ENCODE measurements around the gene ALB. TPM values are rescaled to one million over a fixed set of nuclear protein-coding genes. Genes with fewer than 3 reads are reported as not detected.
"Not testable (repeated sequence)": the region's sequence is repeated elsewhere in the genome, so short reads cannot be mapped to it uniquely, and the experiment has no call there.

The ALB gene
- not detected for polyA plus RNA-seq (2012; ENCODE audit: insufficient read depth, insufficient read length, low read depth)

DNA sequence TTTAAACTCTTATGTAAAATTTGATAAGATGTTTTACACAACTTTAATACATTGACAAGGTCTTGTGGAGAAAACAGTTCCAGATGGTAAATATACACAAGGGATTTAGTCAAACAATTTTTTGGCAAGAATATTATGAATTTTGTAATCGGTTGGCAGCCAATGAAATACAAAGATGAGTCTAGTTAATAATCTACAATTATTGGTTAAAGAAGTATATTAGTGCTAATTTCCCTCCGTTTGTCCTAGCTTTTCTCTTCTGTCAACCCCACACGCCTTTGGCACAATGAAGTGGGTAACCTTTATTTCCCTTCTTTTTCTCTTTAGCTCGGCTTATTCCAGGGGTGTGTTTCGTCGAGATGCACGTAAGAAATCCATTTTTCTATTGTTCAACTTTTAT lies at the start of gene ALB:
Gene ALB, plus strand, starts transcription at position 246 of the 400 bp plus-strand sequence. Its CDS starts 41 bp downstream, at position 287.
- Histone ChIP-seq H3K9me3 (no peaks in the 10 kb centered on the region), H3K27me3 (no peaks in the 10 kb centered on the region; the same call in 1 of the 2 replicates), H3K4me1 (no peaks in the 10 kb centered on the region), H3K4me3 (ENCODE audit: low read depth, low read length) (no peak within 1 kb of the TSS), H3K36me3 (no peaks in the 10 kb centered on the region)
- DNase-seq, result no peak
- TF ChIP-seq CTCF (IDR thresholded peaks at IDR 0.05; ENCODE audit: low read depth, low read length), result no peak

- H3K36me3 ChIP-seq; DNase-seq; H3K9me3 ChIP-seq; H3K4me3 ChIP-seq (ENCODE audit: low read depth, low read length); H3K4me1 ChIP-seq; H3K27me3 ChIP-seq: not testable (repeated sequence)
These were observed 46.9 kb upstream of the ALB start for GRCh38 chr4:73357174-73357573.

DNA sequence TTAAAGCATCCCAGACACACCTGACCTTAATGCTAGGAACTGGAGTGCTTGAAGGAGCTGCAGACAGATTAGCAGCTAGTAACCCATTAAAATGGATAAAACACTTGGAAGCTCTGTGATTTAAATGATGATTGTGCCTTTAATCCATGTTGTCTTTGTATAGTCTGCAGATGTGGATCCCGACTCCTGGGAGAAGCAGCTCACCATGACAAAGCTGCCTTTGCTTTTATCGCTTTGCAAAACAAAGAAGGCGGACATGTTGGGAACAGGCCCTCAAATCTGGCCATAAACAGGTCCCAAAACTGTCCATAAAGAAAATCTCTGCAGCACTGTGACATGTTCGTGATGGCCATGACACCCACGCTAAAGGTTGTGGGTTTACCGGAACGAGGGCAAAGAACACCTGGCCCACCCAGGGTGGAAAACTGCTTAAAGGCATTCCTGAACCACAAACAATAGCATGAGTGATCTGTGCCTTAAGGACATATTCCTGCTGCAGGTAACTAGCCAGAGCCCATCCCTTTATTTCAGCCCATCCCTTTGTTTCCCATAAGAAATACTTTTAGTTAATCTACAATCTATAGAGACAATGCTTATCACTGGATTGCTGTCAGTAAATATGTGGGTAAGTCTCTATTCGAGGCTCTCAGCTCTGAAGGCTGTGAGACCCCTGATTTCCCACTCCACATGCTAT lies 34.4 kb upstream of the ALB start:
- not testable (repeated sequence) for H3K4me1 ChIP-seq; H3K27me3 ChIP-seq; DNase-seq; H3K36me3 ChIP-seq; H3K9me3 ChIP-seq; H3K4me3 ChIP-seq (ENCODE audit: low read depth, low read length)

- no peak for DNase-seq
- Histone ChIP-seq H3K27me3 (no peaks in the 10 kb centered on the region), H3K9me3 (no peaks in the 10 kb centered on the region), H3K4me3 (ENCODE audit: low read depth, low read length) (no peak overlapping the region), H3K4me1 (no peaks in the 10 kb centered on the region), H3K36me3 (no peaks in the 10 kb centered on the region)
- no peak for TF ChIP-seq CTCF (IDR thresholded peaks at IDR 0.05; ENCODE audit: low read depth, low read length)
These were observed 28.8 kb upstream of the ALB start for GRCh38 chr4:73375328-73375741.

DNA sequence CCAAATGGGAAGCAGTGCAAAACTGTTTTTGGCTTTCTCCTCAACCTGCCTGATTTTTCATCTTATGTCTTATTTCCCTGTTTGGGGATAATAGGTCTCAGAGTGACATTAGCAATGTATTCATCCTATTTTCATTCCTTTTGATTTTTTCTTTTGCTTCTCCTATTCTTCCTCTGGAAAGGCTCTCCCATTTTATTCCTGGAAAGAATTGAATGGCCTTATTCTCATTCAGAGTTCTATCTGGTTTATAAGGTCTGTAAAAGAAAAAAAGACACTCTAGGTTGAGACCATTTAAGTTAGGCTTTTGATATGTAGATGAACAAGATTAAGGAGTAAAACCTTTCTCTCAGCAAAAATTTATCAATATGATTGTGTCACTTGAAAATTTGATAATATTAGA lies 27.8 kb upstream of the ALB start:
- Histone ChIP-seq H3K4me3 (ENCODE audit: low read depth, low read length) (no peak overlapping the region), H3K27me3 (no peaks in the 10 kb centered on the region), H3K4me1 (no peaks in the 10 kb centered on the region), H3K9me3 (no peaks in the 10 kb centered on the region), H3K36me3 (no peaks in the 10 kb centered on the region)
- no peak for DNase-seq
- no peak for TF ChIP-seq CTCF (IDR thresholded peaks at IDR 0.05; ENCODE audit: low read depth, low read length)

DNA sequence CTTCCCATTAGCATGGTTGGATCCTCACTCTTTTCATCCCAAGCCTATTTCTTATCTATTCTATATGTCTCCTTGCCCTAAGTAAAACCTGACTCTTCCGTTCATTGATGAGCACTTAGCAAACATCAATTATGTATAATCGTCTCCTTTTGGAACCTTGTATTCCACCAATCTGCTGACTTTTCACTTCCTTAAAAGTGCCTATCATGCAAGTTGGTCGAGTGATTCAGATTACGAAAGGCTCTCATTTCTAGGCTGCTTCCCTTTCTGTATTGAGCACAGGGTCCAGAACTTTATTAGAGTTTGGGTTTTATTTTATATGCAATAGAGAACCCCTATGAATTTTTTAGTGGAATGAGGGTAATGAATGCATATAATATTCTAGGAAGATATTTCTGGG lies 27.1 kb upstream of the ALB start:
- H3K36me3 ChIP-seq, result no peaks in the 10 kb centered on the region
- DNase-seq, result no peak
- H3K4me1 ChIP-seq, result no peaks in the 10 kb centered on the region
- H3K4me3 ChIP-seq (ENCODE audit: low read depth, low read length), result no peak overlapping the region
- no peaks in the 10 kb centered on the region for H3K9me3 ChIP-seq
- no peak for TF ChIP-seq CTCF (IDR thresholded peaks at IDR 0.05; ENCODE audit: low read depth, low read length)
- H3K27me3 ChIP-seq, result no peaks in the 10 kb centered on the region

GRCh38 chr4:73378887-73379286 lies 25.2 kb upstream of the ALB start:
- Histone ChIP-seq H3K9me3 (no peaks in the 10 kb centered on the region), H3K36me3 (no peaks in the 10 kb centered on the region), H3K27me3 (no peaks in the 10 kb centered on the region), H3K4me1 (no peaks in the 10 kb centered on the region), H3K4me3 (ENCODE audit: low read depth, low read length) (no peak overlapping the region)
- TF ChIP-seq CTCF (IDR thresholded peaks at IDR 0.05; ENCODE audit: low read depth, low read length), result no peak
- DNase-seq, result no peak
